GM18907 (cell line): Measurements from ENCODE around the gene TOMM6.
A peak's percentile ranks its signal among the peaks of the same experiment; 100 is the strongest.
"Not testable (repeated sequence)": the region's sequence is repeated elsewhere in the genome, so short reads cannot be mapped to it uniquely, and the experiment has no call there.

Source experiments
- ATAC-seq: cut with Tn5 transposase; IDR thresholded peaks from one replicate; pipeline ENCODE4 v1.9.1; 2021; ENCODE audit warnings: mild to moderate bottlenecking, moderate library complexity; ENCODE audit not compliant: unreplicated experiment

TOMM6 gene

DNA sequence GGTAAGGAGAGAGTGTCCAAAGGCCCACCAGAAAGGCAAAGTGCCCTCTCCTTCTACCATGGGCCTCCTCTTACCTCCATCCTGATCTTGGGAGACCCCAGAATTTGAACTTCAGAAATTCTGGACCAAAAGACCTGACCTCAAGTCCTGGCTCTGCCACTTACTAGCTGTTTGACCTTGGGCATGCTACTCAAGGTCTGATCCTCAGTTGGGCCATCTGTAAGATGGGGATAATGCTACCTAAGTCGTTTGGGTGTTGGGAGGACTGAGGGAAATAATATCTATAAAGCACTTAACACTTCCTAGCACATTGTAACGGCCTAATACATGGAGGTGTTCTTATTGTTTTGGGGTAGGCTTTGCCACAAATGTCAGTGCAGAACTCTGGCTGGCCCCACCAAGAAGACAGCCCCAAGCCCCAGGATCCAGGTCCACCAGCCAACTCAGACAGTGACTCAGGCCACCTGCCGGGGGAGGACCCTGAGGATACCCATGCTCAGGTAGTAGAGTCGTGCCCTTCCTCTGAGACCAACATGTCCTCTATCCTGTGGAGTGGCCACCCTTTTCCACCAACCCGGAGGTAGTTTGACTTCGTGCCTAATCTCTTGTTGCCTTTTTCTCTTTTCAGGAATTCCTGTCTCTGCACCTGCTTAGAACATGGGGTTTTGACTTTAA lies 4.3 kb upstream of the TOMM6 start:
- ATAC-seq, result no peak

GRCh38 chr6:41784581-41785171 lies 2.8 kb upstream of the TOMM6 start:
- ATAC-seq, result no peak

DNA sequence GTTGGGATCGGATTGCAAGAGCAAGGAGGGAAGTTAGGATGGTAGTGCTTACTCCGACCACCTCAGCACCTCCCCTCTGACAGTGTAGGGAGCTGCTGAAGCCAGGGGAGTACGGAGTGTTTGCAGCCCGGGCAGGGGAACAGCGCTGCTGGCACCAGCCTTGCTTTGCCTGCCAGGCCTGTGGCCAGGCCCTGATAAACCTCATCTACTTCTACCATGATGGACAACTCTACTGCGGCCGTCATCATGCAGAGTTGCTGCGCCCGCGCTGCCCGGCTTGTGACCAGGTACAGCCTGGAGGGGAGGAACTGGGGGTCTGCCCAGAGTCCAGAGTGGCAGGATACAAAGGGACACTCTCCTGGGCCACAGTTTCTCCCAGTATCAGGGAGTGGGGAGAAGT lies 2.2 kb upstream of the TOMM6 start:
- no peak for ATAC-seq

DNA sequence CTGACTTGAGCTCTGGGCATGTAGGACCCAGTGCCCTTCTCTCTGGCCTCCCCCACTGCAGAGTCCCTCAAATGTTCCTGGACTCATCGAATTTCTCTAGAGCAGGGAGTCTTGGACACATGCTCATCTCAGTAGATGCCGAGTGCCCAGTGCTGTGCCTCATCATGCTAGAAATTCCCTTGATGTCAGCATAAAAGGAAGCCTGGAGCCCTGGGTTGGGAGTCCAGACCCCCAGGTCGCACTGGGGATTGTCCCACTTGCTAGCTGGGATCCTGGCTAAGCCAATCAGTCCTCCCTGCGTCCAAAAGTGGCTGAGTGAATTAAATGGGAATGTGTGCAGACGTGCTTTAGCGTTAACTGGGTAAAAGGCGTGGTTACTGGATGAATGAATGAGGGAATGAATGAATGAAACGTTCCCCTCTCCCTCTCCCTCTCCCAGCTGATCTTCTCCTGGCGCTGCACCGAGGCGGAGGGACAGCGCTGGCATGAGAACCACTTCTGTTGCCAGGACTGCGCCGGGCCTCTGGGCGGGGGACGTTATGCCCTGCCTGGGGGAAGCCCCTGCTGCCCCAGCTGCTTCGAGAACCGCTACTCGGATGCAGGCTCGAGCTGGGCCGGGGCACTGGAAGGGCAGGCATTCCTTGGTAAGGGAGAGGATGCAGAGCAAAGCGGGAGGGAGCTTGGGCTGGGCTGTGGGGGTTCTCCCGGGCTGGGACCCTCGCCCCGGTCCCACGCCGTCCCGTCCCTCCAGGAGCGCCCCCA lies 1.6 kb upstream of the TOMM6 start:
- ATAC-seq, result no peak

- peak; percentile 55 for ATAC-seq
Measured at GRCh38 chr6:41786451-41787218, 859 bp upstream of the TOMM6 start.

DNA sequence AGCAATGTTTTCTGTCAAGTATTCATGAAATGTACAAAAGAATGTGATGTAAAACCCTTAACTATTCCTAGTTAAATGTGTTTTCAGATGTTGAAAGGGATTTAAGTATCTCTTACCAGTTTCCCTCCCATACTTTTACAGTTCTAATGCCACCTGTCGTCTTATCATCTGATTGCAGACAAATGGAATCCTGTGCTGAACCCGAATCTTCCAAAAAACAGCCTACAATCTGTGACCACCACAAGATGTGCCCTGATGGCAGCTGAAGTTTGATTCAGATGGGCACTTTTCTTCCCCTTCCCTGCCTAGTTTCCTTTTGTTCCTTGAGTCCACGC lies 1.9 kb downstream of the TOMM6 start:
- ATAC-seq, result no peak

- ATAC-seq, result no peak
Measured at GRCh38 chr6:41790045-41790444, 2.6 kb downstream of the TOMM6 start.

DNA sequence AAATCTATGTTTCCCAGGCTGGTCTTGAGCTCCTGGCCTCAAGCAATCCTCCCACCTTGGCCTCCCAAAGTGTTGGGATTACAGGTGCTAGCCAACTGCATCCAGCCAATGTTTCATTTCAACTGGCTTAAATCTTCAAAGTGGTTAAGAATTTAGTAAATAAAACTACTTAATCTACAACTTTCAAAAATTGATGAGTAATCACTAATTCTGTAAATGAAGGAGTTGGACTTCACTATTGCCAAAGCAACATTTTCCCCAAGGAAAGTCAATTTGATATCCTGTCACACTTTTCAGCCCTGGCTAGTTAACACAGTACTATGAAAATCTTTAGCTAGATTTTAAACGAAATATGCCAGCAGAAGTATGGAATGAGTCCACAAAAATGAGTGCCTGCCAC lies 3.8 kb downstream of the TOMM6 start:
- ATAC-seq, result no peak

DNA sequence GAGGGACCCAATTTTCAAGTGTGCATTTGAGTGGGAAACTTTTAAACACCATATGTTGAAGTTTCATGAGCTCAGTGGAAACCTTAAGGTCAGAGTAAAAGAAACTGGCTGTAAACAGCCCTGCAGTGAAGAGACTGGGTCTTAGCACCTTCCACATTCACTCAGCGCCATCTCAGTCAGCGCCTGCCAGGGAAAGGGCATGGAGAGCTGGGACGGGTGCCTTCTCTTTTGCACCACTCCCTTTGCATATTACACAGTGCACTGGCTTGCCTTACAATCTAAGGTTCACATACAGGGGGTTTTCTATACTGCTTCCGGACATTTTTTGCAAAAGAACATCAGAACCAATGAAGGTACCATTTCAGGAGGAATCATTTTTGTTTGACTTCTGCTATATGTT lies 4.5 kb downstream of the TOMM6 start:
- ATAC-seq, result no peak

DNA sequence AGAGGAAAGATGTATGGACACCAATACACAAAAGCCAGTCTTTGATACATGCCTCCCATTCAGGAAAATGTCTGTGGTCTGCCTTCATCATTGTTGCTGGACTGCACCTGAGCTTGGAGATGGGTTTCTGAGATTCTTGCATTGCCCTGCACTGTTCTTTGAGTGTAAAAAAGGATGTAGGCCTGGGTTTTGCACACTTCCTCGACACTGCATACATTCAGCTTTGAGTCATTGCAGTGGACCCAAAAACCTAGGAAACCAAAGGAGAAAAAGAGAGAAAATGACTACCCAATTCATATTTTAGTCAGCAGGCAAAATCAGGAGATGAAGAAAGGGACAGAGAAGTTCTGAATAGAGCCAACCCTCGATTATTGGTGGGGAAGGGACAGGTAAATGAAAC lies 9.0 kb downstream of the TOMM6 start:
- no peak for ATAC-seq

- no peak for ATAC-seq
Measured at GRCh38 chr6:41798901-41799558, 11.5 kb downstream of the TOMM6 start.

- ATAC-seq, result no peak
Measured at GRCh38 chr6:41799559-41799911, 12.0 kb downstream of the TOMM6 start.

GRCh38 chr6:41801380-41801779 lies 13.9 kb downstream of the TOMM6 start:
- ATAC-seq, result no peak

DNA sequence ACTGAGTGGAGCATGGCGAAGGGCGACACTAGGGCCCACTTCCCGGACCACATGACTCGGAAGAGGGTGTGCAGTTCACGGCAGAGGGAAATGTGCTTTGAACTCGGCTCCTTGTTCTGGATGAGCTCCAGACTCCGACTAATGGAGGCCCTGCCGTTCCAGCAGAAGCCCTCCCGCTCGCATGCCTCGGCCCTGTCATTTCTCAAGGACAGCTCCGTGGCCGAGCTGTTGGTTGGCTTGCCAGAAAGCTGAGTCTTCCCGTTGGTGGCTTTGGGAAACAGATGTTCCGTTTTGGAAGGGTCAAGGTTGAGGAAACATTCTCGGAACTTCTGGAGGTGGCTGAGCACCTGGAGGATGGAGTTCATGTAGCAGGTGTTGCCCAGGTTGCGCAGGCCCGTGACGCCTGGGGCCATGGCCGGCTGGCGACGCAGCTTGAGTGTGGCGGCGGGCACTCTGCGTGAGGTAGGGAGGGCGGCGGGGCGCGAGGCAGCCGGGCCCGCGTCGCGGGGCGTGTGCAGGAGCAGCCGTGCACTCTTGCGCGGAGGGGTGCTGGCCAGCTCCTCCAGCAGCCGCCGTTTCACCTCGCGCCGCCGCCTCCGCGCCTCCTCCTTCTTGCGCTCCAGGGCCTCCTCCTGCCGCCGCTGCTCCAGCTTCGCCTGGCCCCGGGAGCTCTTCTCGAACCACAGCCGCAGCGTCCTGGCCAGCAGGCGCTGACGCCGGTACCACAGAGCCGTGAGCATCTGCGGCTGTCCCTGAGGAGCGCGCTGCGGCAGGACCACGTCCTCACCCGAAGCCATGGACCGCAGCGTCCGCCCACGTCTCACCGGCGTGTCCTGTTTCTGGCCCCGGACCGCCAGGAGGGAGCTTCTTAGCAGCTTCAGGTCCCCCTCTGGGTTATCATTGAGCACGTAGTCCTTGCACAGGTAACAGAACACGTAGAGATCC lies 18.6 kb downstream of the TOMM6 start:
- no peak for ATAC-seq

DNA sequence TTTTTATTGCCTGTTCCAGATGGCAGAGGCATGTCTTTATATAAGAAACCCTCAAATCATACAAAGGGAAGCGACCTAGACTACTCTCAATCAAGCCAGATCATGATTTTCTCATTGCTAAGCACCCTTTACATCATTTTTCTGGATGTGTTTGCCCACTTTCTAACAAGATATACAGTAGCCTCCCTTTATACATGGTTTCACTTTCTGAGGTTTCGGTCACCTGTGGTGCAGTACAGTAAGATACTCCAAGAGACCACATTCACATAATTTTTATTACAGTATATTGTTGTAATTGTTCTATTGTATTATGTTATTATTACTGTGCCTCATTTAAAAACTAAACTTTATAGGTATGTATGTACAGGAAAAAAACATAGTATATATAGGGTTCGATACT lies 23.6 kb downstream of the TOMM6 start:
- no peak for ATAC-seq

DNA sequence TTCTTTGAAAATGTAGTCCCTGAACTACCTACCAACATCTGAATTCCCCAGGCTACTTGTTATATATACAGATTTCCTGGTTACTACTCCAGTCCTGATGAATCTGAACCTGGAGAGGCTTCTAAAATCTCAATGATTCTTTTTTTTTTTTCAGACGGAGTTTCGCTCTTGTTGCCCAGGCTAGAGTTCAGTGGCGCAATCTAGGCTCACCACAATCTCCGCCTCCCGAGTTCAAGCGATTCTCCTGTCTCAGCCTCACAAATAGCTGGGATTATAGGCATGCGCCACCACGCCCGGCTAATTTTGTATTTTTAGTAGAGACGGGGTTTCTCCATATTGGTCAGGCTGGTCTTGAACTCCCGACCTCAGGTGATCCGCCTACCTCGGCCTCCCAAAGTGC lies 24.5 kb downstream of the TOMM6 start:
- ATAC-seq, result not testable (repeated sequence)

DNA sequence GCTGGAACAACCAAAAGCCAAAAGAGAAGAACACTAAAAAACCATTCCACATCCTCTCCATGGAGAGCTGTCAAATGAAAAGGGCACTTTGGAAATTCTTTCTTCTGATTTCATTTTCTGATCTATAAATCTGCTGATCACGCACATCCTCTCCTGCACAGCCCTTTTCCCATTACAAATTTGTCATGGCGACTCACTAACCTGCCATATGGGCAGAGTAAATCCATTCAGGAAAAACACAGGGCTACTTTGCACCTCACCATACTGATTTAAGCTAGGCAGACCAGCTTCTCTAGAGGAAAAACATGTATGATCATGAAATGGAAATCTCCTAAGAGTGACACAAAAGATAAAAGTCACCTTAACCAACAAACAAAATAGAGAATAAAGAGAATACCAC lies 26.0 kb downstream of the TOMM6 start:
- no peak for ATAC-seq

GRCh38 chr6:41813956-41814355 lies 26.5 kb downstream of the TOMM6 start:
- no peak for ATAC-seq

GRCh38 chr6:41814629-41815028 lies 27.1 kb downstream of the TOMM6 start:
- no peak for ATAC-seq

GRCh38 chr6:41815587-41815986 lies 28.1 kb downstream of the TOMM6 start:
- ATAC-seq, result no peak
